ENCODE results near the gene KCNS3. TPM values are rescaled to one million over a fixed set of nuclear protein-coding genes. Genes with fewer than 3 reads are reported as not detected.
A peak's percentile ranks its signal among the peaks of the same experiment; 100 is the strongest.

The KCNS3 gene
- total RNA-seq, 4 donors from 2014 or later: 14.6 to 37.4 (median 24.3) TPM

DNA sequence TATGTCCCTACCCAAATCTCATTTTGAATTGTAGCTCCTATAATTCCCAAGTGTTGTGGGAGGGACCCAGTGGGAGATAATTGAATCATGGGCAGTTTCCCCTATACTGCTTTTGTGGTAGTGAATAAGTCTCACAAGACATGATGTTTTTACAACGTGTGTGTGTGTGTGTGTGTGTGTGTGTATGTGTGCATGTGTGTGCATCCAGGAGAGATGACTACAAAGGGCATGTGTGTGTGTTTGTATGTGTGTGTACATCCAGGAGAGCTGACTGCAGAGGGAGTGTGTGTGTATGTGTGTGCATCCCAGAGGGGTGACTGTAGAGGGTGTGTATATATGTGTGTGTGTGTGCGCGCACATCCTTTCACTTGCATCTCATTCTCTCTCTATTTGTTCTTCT is 86.7 kb downstream of the KCNS3 start:
- Histone ChIP-seq H3K27me3 (no peaks in the 10 kb centered on the region), H3K4me3 (no peak overlapping the region), H3K4me1 (no peaks in the 10 kb centered on the region), H3K27ac (replicated peaks in 1 of 4) (no peak overlapping the region), H3K36me3 (no peaks in the 10 kb centered on the region), H3K9me3 (no peaks in the 10 kb centered on the region)
- 100% methylated on average over 2 of the region's 3 CpGs for WGBS
- TF ChIP-seq, protein P1, sequence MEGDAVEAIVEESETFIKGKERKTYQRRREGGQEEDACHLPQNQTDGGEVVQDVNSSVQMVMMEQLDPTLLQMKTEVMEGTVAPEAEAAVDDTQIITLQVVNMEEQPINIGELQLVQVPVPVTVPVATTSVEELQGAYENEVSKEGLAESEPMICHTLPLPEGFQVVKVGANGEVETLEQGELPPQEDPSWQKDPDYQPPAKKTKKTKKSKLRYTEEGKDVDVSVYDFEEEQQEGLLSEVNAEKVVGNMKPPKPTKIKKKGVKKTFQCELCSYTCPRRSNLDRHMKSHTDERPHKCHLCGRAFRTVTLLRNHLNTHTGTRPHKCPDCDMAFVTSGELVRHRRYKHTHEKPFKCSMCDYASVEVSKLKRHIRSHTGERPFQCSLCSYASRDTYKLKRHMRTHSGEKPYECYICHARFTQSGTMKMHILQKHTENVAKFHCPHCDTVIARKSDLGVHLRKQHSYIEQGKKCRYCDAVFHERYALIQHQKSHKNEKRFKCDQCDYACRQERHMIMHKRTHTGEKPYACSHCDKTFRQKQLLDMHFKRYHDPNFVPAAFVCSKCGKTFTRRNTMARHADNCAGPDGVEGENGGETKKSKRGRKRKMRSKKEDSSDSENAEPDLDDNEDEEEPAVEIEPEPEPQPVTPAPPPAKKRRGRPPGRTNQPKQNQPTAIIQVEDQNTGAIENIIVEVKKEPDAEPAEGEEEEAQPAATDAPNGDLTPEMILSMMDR (IDR thresholded peaks at IDR 0.05): no peak
- TF ChIP-seq POLR2A (IDR thresholded peaks at IDR 0.05; ENCODE audit: low read depth): no peak
- TF ChIP-seq POLR2AphosphoS5 (IDR thresholded peaks at IDR 0.05): no peak
- intact Hi-C loops (cut with DNase I): no loop called here
- DNase-seq (ENCODE audit: extremely low spot score): no peak

DNA sequence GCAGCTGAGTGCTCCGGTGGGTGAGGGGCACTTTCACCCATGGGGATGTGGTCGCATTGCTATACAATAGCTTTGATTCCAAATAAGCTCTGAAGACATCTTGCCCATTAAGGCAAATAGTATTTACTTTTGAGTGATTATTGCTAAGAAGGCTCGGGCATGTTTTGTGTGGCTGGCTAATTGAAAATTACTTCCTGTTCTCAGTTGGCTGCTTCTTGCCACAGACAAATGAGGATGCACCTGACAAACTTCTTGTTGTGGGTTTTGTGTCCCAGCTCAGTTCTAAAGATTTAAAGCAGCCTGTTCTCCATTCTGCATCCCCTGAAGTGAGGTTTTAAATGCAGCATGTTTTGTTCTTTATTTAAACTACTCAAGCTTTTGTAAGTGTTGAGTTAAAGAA is 88.3 kb downstream of the KCNS3 start:
- DNase-seq (ENCODE audit: extremely low spot score): peak; percentile 47
- Histone ChIP-seq H3K27ac (replicated peaks in 1 of 4) (no peak overlapping the region), H3K36me3 (no peaks in the 10 kb centered on the region), H3K27me3 (no peaks in the 10 kb centered on the region), H3K9me3 (no peaks in the 10 kb centered on the region), H3K4me1 (peaks cover 0 to 7% (median 3%) of the 10 kb centered on the region in 4 donors), H3K4me3 (no peak overlapping the region)
- intact Hi-C loops (cut with DNase I): no loop called here
- TF ChIP-seq POLR2A (IDR thresholded peaks at IDR 0.05; ENCODE audit: low read depth): no peak
- no peak for TF ChIP-seq EP300 (IDR thresholded peaks at IDR 0.05)
- TF ChIP-seq POLR2AphosphoS5 (IDR thresholded peaks at IDR 0.05): no peak
- TF ChIP-seq, protein P1 (IDR thresholded peaks at IDR 0.05): no peak
- 91% methylated on average over 3 of the region's 3 CpGs for WGBS

DNA sequence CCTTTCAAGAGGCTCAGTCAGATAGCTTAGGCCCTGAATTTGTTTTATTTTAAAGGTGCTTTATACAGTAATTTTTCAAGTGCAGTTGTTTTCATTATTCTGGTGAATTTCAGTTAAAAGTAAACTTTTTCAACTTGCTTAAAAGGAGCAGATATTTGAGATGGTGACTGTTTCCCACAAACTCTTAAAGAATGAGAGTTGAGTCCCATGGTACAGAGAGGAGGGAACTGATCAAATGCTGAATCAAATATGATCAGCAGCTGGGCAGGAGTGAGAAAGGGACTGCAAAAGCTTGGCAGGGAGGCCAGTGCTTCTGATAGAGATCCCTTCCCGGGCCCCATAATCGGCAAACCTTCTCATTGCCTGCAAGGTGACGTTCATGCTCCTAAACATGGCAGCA is 91.2 kb downstream of the KCNS3 start:
- Histone ChIP-seq H3K27me3 (no peaks in the 10 kb centered on the region), H3K9me3 (no peaks in the 10 kb centered on the region), H3K4me3 (no peak overlapping the region), H3K4me1 (peaks cover 0 to 11% (median 3%) of the 10 kb centered on the region in 4 donors), H3K27ac (replicated peaks in 1 of 4) (no peak overlapping the region), H3K36me3 (no peaks in the 10 kb centered on the region)
- intact Hi-C loops (cut with DNase I): no loop called here
- peak; percentile 80 for DNase-seq (ENCODE audit: extremely low spot score)
- TF ChIP-seq, protein P1 (IDR thresholded peaks at IDR 0.05): no peak
- TF ChIP-seq POLR2A (IDR thresholded peaks at IDR 0.05; ENCODE audit: low read depth): no peak
- no peak for TF ChIP-seq POLR2AphosphoS5 (IDR thresholded peaks at IDR 0.05)
- no peak for TF ChIP-seq EP300 (IDR thresholded peaks at IDR 0.05)
- 75% methylated on average over 3 of the region's 3 CpGs for WGBS

DNA sequence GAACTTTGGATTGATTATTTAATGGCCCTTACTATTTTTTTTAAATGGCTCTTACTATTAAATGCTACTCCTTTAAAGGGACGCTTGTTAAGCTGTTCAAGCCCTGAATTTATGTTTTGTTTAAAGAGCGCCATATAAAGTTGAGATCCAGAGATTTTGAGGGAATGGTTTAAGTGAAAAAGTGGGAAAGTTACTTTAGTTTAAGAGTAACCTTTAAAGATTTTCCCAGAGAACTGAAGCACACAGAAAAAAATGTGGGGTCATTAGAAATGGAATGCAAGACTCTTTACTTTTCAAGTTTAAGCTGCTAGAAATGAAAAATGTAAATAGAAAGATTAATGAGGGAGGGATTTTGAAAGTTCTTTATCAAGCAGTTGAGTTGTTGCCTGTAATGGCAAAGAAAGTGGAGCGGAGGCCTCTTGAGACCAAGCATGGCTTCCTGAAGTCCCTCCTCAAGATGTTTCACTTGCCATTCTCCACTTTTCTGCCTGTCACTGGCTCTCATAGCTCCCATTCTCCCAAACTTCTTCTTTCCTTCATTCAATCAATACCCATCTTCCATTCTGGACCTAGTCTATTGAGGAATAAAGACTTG is 93.2 kb downstream of the KCNS3 start:
- intact Hi-C loops (cut with DNase I): no loop called here
- no peak overlapping the region for H3K27ac ChIP-seq (replicated peaks in 1 of 4)
- no peaks in the 10 kb centered on the region for H3K36me3 ChIP-seq
- no peaks in the 10 kb centered on the region for H3K9me3 ChIP-seq
- 90% methylated on average over 3 of the region's 3 CpGs for WGBS
- H3K4me1 ChIP-seq: peaks cover 0 to 16% (median 7%) of the 10 kb centered on the region in 4 donors
- no peaks in the 10 kb centered on the region for H3K27me3 ChIP-seq
- TF ChIP-seq, protein P1 (IDR thresholded peaks at IDR 0.05): no peak
- TF ChIP-seq POLR2AphosphoS5 (IDR thresholded peaks at IDR 0.05) (no peak), POLR2A (IDR thresholded peaks at IDR 0.05; ENCODE audit: low read depth) (no peak)
- H3K4me3 ChIP-seq: no peak overlapping the region
- DNase-seq (ENCODE audit: extremely low spot score): peak; percentile 37

DNA sequence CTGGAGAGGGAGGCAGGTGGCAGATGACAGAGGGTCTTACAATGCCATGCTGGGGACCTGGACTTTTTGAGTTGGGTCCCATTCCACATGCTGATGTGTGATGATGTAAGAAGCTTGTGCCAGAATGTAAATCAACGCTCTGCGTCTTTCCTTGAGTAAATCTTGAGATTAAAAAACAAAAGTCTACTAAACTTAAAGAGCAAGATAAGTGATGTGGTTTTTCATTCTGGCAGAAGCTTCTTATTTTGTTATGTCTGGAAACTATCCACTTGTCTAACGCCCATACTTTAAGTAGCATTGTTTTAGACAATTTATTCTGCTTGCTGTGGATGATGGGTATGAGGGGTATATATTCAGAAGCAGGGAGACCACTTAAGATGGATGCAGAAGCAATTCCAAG is 94.5 kb downstream of the KCNS3 start:
- intact Hi-C loops (cut with DNase I): no loop called here
- no peaks in the 10 kb centered on the region for H3K9me3 ChIP-seq
- no peak overlapping the region for H3K4me3 ChIP-seq
- H3K36me3 ChIP-seq: no peaks in the 10 kb centered on the region
- no peak for DNase-seq (ENCODE audit: extremely low spot score)
- peaks cover 0 to 29% (median 21%) of the 10 kb centered on the region in 4 donors for H3K4me1 ChIP-seq
- no peak for TF ChIP-seq POLR2A (IDR thresholded peaks at IDR 0.05; ENCODE audit: low read depth)
- TF ChIP-seq EP300 (IDR thresholded peaks at IDR 0.05): no peak
- no peak for TF ChIP-seq POLR2AphosphoS5 (IDR thresholded peaks at IDR 0.05)
- TF ChIP-seq, protein P1 (IDR thresholded peaks at IDR 0.05): no peak
- WGBS: 51% methylated on average over 3 of the region's 3 CpGs
- H3K27me3 ChIP-seq: no peaks in the 10 kb centered on the region
- no peak overlapping the region for H3K27ac ChIP-seq (replicated peaks in 1 of 4)
